PC-3 (cell line): Measurements from ENCODE around the gene MYLK.

ENCODE experiments used
- CTCF ChIP-seq: fragments of 300-600 bp; sonication (generic); conservative IDR thresholded peaks from 2 replicates; pipeline ENCODE4 v1.5.1; 2017; ENCODE audit warnings: antibody characterized with exemption, low read depth, mild to moderate bottlenecking, low read length
- EZH2phosphoT487 ChIP-seq: fragments of 300-600 bp; sonication (generic); IDR thresholded peaks from 2 replicates; pipeline ENCODE4 v1.6.1; 2018; ENCODE audit warnings: mild to moderate bottlenecking, antibody characterized with exemption, low read length, borderline replicate concordance

DNA sequence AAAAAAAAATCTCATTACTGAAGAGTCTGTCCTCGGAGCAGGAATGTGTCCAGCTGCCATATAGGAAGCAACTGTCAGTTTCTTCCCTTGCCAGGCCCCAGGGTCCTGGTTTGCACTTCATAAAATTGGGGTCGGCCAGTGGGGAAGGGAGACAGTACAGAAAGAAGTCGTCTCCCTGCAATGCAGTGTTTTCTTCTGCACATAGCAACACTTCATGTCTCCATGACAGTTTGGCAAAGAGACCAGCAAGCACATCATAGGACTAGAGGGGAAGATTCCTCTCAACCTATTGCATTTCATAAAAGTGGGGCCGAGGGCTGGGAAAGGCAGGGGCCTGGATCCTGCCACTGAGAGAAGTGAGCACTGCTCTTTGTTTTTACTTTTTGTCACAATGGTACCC lies 161.1 kb downstream of the MYLK start:
- TF ChIP-seq CTCF (no peak), EZH2phosphoT487 (no peak)
